GM21367 (cell line): ENCODE data around the gene SRC.
"Not testable (repeated sequence)": the region's sequence is repeated elsewhere in the genome, so short reads cannot be mapped to it uniquely, and the experiment has no call there.

Experiments
- ATAC-seq: cut with Tn5 transposase; IDR thresholded peaks from one replicate; pipeline ENCODE4 v1.9.1; 2021; ENCODE audit not compliant: unreplicated experiment

The SRC gene

DNA sequence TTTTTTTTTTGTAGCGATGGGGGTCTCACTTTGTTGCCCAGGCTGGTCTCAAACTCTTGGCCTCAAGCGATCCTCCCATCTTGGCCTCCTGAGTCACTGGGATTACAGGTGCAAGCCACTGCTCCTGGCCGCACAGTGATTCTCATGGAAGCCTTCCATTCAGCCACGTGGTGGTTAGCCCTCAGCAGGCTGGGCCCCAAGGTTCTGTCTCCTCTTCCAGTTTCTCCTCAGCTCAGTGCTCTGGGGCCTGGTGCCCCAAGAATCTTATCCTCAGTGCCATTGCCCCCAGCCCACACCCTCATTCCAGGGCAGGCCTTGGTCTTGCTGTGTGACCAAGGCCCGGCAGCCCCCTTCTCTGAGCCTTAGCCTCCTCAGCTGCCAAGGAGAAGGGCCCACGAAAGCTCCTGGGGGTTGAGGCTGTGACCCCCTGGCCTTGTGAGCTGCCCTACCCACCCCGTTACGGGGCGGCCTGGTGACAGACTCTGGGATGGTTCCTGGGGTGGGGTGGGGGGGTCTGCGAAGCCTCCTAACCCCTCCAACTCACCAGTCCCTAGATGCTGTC, 16.4 kb downstream of the SRC start:
- ATAC-seq: no peak

DNA sequence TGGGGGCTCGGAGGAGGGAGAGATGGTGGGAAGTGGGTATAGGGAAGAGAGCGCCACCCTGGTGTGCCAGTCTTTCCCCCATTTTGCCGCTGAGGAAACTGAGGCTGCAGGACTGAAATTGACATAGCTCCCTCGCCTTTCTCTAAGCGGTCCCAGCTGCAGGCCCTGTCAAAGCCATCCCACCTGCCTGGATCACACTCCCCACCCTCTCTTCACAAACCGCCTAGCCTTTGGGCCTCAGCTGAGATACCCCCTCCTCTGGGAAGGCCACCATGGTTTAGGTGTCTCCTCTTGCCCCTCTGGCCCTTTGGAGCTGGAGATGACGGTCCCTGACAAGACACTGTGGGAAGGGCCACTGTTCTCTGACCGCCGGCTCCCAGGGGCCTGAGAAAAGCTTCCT, 16.9 kb downstream of the SRC start:
- no peak for ATAC-seq

DNA sequence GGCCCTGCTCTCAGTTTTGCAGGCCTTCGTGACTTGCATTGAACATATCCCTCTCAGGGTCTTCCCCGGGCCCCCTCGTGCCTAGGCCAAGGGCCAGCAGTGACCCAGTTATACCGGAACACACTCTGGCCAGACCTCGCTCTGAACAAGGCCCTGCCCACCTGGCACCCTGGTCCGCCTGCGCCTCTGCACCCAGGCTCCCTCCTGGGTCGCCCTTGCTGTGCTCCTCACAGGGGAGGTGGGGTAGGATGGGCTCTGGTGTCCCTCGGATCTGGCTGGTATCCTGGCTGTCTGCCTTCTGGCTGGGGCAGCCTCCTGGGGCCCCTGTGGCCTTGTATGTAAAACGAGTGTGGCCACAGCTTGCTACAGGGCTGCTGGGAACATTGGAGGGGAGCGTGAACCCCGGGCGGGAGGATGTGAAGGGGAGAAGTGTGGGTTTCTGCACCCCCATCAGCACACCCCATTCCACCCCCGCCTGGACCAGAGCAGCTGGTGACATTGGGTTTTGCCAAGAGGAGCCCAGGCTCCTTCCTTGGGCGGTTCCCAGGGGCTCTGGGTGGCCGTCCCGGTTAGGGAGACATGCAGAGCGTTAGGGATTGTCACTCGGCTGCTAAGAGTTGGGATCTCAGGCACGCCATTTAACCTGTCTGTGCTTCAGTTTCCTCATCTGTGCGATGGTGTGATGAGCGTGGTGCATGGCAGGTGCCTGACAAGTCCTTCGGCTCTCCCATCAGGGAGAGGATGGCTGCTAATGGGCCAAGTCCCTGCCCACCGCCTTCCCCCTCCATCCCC, 17.5 kb downstream of the SRC start:
- ATAC-seq: no peak

DNA sequence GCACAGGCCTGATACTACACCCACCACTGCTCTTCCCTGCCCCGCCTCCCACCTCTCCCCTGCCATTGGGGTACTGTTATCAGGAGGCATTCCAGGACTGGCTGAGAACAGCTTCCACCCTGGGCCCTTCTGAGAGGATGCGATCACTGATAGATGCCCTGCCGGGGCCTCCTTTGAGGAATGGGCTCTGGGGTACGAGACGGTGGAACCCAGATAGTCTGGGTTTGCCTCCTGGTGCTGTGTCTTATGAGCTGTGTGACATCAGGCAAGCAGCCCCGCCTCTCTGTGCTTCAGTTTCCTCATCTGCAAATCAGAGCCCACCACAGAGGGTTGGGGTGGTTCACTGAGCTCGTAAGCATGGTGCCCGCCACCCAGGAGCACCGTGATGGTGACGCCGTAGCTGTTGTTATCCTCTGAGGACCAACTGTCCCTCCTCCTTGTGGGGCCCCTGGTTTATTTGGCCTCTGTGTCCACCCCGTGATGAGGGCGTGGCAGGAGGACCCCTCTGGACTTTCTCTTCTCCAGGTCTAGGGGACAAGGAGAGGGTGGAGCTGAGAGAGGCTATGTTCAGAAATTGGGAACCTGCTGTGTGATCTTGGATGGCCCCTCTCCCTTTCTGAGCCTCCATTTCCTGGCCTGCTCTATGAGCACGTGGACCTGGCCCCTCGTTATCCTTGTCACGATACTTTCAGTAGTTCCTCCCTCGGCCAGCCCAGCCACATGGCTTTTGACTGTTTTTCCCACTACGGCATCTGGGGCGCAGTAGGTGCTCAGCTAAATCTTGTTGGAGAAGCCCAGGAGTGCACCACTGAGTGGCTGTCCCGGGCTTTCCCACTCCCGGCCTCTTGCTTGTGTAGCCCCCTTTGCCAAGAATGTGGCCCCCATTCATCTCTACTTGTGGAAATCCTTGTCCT, 18.3 kb downstream of the SRC start:
- no peak for ATAC-seq

GRCh38 chr20:37364927-37365272, 19.0 kb downstream of the SRC start:
- ATAC-seq: no peak

DNA sequence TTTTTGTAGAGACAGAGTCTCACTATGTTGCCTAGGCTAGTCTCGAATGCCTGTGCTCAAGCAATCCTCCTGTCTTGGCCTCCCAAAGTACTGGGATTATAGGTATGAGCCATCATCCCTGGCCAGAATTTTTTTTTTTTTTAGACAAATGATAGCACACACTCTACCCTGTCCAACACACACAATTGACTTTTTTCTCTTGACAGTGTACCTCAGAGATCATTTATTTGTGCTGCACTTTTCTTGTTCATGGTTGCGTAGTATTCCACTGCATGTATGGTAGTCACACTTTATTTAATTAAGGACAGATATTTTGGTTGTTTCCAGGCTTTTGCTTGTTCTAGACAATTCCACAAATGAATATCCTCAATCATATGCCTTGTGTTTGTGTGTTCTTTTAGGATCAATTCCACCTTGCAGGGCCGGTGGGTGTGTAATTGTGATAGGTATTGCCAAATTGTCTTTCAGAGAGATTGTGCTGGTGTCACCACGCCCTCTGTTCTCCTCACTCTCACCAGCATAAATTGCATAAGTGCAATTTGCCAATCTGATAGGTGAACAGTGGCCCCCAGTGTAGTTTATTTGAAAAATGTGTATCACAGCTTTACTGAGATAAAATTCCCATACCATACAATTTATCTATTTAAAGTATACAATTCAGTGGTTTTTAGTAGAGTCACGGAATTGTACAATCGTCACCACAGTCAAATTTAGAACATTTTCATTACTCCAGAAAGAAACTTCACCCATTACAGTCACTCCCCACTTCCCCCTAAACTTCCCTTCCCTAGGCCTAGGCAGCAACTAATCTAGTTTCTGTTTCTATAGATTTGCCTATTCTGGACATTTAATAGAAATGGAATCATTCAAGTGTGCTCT, 20.1 kb downstream of the SRC start:
- peak; percentile 47 for ATAC-seq

GRCh38 chr20:37366743-37367142, 20.8 kb downstream of the SRC start:
- peak; percentile 20 for ATAC-seq

DNA sequence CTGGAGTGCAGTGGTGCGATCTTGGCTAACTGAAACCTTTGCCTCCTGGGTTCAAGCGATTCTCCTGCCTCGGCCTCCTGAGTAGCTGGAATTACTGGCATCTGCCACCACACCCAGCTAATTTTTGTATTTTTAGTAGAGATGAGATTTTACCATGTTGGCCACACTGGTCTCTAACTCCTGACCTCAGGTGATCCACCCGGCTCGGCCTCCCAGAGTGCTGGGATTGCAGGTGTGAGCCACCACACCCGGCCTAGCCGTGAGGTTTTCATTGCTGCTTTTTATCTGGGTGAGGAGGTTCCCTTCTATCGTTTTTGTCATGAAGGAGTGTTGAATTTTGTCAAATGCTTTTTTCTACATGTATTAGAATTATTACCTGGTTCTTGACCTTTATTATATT, 23.9 kb downstream of the SRC start:
- no peak for ATAC-seq

GRCh38 chr20:37371845-37372244, 25.9 kb downstream of the SRC start:
- not testable (repeated sequence) for ATAC-seq

DNA sequence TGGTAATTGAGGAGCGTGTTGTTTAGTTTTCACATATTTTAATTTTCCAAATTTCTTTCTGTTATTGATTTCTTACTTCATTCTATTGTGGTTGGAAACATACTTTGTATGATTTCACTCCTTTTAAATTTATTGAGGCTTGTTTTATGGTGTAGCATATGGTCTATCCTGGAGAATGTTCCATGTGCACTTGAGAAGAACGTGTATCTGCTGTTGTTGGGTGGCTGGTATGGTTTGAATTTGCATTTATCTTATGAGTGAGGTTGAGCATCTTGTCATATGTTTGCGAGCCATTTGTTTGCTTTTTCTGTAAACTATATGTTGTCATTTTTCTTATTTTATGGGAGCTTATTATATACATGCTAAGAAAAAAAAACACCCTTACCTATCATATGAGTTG, 26.5 kb downstream of the SRC start:
- ATAC-seq: no peak

GRCh38 chr20:37373020-37373598, 27.2 kb downstream of the SRC start:
- no peak for ATAC-seq

- ATAC-seq: no peak
Observed at GRCh38 chr20:37375227-37375626, 29.3 kb downstream of the SRC start.

DNA sequence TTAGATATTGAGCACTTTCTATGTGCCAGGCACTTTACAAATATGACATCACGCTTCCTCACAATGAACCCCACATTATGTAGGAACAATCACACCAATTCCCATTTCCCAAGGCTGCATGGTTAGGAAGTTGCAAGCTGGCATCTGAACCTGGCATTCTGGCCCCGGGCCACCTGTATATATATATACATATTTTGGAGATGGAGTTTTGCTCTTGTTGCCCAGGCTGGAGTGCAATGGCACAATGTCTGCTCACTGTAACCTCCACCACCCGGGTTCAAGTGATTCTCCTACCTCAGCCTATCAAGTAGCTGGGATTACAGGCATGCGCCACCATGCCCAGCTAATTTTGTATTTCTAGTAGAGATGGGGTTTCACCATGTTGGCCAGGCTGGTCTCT, 30.4 kb downstream of the SRC start:
- ATAC-seq: no peak

DNA sequence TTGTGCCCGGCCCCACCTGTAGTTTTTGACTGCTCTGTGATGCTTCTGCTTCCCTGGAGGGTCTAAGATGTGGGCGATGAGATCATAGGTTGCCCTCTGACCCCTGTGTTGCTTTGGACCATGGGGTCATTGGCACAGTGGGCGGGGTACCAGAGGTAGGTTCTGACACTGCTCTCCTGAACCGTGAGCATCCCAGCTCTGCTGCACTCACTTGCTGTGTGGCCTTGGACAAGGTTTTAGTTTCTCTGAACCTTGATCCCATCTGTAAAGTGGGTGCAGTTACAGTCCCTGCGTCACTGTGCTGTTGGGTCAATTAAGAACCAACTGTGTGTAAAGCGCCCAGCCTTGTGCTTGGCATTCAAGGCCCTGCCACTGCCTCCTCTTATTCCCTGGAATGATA, 30.9 kb downstream of the SRC start:
- no peak for ATAC-seq

GRCh38 chr20:37377346-37378081, 31.6 kb downstream of the SRC start:
- peak; percentile 40 for ATAC-seq

DNA sequence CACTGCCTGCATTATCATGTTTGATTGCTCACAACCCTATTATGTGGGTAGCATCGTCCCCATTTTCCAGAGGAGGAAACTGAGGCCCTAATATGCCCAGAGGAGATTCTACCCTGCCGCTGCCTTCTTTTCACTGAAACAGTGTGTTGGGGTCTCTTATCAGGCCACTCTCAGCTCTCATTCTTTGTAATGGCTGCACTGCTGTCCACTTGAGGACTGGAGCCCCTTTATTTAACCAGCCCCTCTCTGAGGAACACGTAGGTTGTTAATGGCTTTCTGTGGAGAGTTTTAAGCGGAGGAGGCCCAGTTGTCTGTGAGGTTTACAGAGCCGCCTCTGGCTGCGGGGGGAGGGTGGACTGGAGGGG, 32.5 kb downstream of the SRC start:
- no peak for ATAC-seq

DNA sequence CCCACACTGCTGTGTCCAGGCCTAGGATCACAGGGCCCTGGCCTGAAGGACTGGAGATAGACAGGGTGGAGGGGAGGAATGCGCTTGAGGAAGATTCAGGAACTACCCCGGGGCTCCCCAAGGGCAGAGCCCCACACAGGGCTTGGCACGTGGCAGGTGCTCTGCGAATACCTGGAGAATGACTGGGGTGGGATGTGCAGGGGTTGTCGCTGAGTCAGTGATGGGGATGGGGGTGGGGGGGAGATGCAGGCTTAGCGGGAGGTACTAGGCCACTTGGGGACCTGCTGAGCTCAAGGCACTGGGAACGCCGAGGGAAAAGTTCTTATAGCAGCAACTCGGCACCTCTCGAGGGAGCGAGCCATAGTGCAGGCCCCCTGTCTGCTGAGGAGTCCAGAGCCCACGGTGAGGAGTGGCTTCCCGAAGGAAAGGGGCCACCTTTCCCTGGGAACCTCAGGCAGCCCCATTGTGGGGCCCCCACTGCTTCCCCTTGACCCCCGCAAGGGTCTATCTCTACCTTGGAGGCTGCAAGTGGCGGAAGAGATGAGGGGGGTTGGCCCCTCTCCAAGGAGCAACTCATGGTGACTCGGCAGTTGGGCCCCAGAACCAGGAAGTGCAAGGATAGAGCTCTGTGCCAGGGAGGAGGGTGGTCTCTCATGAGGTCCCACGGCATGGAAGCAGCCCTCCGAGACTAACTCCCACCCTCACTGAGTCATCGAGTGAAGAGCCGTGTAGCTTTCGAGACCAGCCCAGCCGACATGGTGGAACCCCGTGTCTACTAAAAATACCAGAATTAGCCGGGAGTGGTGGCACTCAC, 33.1 kb downstream of the SRC start:
- ATAC-seq: no peak

GRCh38 chr20:37379967-37380828, 34.3 kb downstream of the SRC start:
- no peak for ATAC-seq
